GM18870 (cell line): ENCODE measurements around the gene SRSF12.
"Not testable (repeated sequence)": the region's sequence is repeated elsewhere in the genome, so short reads cannot be mapped to it uniquely, and the experiment has no call there.

Experiments used
- ATAC-seq: cut with Tn5 transposase; IDR thresholded peaks from one replicate; pipeline ENCODE4 v1.9.1; 2021; ENCODE audit warnings: moderate library complexity; ENCODE audit not compliant: unreplicated experiment

Gene SRSF12

DNA sequence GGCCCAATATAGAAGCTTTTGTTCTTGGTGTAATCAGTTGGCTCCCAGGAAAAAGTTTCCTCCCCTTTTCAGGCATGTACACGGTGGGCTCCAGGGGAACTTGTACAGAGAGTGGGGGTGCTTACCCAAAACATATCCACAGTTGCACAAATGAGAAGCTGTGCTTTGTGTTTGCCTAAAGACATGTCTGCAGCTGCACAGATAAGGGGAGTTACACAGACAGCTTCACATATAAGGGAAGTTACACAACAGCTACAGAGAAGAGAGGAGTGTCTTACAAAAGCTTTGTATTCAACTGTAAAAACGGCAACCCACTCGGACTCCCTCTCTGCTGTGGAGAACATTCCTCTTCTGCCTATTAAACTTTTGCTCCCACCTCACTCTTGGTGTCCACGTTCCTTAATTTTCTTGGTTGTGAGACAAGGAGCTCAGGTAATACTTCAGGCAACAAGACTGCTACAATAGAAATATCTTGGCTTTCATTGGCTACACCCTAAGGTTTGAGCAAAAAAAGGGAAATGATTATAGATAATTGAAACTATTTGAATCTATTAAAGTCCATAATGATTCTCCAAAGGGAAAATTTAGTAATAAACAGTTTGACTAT is 44.8 kb downstream of the SRSF12 start:
- ATAC-seq = no peak

DNA sequence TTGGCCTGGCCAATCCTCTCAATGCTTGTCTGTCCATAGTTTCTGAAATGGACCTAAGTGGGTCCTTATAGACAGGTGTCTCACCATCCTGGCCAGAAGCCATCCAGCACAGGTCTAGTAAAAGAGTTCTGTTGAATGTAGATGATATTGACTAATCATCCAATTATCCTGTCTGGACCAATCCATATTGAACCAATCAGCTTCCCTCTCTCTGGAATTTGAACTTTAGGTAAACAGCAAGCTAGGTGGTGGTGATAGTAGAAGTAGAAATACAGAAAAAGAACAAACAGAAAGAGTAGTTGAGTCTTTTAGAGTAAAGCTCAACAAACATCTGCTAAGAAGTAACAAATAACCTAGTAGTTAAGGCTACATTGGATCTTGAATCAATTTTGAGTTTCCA is 46.8 kb downstream of the SRSF12 start:
- no peak for ATAC-seq

DNA sequence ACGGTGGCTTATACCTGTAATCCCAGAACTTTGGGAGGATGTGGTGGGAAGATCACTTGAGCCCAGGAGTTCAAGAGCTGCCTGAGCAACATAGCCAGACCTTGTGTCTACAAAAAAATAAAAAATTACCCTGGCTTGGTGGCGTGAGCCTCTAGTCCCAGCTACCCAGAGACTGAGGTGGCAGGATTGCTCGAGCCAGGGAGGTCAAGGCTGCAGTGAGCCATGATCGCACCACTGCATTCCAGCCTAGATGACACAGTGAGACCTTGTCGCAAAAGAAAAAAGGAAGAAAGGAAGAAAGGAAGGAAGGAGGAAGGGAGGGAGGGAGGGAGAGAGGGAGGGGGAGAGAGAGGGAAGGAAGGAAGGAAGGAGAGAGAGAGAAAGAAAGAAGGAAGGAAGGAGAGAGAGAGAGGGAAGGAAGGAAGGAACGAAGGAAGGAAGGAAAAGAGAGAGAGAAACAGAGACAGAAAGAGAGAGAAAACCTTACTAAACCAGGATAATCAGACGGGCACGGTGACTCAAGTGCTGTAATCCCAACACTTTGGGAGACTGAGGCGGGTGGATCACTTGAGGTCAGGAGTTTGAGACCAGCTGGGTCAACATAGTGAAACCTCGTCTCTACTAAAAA is 48.2 kb downstream of the SRSF12 start:
- no peak for ATAC-seq

DNA sequence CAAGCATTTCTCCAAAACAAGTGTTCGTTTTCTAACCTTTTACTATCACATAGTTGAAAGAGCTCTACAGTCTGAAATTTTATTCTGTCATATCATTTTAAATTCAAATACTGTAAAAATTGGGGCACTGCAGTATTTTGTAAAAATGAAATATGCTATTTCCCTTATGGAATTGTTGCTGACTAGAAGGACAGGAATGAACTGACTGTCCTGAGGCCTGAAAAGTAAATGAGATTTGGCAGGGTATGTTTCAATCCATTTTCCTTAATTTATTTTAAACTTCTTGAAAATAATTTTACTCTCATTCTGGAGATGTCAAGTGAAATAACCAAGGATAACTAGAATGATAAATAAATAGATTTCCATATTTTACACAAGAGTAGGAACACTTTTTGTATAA is 49.2 kb downstream of the SRSF12 start:
- no peak for ATAC-seq

DNA sequence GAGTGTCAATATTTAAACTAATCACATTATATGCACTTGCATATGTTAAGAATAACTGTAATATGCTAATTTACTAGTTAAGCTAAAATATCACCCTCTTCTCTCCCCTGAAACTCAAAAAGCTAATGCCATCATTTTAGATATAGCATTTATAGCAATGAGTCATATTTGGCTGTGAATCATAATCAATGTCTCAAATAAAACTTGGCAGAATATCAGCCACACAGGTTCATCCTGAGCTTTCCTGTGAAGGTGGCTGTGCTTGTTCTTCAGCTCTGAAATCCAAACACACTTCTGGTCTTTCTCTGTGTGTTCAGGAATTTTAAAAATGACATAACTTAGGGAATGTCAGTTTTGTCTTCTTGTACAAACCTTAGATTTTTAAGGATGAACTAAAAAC is 50.1 kb downstream of the SRSF12 start:
- ATAC-seq = no peak

DNA sequence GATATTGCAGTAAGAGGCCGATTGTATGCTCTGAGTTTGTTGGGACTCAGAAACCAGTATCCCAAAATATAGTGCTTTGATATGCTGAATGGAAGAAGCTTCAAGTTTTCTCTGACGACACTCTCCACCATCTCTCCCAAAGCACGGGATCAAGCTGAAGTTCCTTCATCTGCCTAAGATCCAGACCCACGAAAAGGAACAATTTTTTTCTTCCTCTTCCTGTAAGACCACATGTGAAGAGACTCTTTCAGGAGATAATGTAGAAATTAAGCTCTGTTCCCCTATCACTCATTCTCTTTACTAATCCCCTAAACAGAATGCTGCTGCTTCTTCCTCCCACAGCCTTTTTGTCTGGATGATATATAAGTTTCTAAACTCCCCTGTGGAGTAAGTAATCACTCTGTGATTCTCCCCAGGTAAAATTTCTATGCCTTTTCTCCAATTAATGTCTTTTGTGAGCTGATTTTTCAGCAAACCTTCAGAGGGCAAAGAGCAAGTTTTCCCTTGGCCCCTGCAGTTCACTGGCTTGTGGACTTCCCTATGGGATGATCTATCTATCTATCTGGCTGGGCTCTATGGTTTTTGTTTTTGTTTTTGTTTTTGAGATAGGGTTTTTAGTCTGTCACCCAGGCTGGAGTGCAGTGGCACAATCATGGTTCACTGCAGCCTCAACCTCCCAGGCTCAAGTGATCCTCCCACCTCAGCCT is 50.8 kb downstream of the SRSF12 start:
- no peak for ATAC-seq

DNA sequence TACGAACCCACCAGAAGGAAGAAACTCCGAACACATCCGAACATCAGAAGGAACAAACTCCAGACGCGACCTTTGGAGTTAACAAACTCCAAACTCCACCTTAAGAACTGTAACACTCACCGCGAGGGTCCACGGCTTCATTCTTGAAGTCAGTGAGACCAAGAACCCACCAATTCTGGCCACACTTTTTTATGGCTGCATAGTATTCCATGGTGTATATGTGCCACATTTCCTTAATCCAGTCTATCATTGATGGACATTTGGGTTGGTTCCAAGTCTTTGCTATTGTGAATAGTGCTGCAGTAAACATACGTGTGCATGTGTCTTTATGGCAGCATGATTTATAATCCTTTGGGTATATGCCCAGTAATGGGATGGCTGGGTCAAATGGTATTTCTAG is 51.8 kb downstream of the SRSF12 start:
- not testable (repeated sequence) for ATAC-seq

DNA sequence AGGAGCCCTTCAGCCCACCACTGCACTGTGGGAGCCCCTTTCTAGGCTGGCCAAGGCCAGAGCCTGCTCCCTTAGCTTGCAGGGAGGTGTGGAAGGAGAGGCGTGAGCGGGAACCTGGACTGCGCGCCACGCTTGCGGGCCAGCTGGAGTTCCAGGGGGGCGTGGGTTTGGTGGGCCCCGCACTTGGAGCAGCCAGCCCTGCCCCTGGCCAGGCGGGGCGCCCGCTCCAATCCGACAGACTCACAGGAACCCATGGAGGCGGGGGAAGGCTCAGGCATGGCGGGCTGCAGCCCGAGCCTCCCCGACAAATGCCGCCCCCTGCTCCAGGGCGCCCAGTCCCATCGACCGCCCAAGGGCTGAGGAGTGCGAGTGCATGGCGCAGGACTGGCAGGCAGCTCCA is 52.9 kb downstream of the SRSF12 start:
- not testable (repeated sequence) for ATAC-seq

DNA sequence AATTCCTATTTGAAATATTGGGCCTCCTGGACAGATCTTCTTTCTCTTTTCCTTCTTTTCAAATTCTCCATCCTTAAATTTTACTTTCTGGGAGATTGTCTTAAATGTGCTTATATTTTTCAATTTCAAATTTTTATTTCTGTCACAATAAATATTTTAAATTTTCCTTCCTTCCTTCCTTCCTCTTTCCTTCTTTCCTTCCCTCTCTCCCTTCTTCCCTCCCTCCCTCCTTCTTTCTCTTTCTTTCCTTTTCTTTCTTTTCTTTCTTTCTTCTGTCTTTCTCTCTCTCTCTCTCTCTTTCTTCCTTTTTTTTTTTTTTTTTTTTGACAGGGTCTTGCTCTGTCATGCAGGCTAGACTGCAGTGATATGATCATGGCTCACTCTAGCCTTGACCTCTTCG is 54.0 kb downstream of the SRSF12 start:
- no peak for ATAC-seq

DNA sequence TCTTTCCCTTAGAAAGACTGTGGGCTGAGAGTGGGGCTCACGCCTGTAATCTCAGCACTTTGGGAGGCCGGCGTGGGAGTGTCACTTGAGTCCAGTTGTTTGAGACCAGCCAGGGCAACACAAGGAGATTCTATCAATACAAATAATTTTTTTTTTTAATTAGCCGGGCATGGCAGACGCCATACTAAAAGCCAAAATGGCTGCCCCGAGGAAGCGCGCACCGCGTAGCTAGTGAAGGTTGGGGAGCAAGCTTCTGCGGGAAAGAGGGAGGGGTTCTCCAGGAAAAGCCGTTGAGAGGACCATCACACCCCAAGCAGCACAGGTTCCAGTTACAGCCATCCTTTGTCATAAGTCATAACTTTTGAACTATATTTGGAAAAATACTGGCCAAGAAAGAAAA is 58.6 kb downstream of the SRSF12 start:
- no peak for ATAC-seq

DNA sequence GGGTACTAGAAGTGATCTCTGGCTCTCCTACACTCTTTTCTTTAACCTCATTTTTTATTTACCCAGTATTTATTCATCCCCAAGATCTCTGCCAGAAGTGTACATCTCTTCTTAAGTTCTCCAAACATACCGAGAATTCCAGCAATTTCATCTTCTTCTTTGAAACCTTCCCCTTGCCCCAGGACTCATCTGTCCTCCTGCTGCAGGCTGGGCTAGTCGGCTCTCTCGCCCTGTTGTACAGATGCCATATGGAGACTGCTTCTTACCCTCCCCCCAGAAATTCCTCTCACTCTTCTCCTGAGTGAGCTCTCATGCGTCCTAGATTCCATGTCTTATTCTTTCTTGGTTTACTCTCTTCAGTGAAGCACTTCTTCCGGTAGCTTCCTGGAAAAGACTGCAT is 59.2 kb downstream of the SRSF12 start:
- no peak for ATAC-seq

DNA sequence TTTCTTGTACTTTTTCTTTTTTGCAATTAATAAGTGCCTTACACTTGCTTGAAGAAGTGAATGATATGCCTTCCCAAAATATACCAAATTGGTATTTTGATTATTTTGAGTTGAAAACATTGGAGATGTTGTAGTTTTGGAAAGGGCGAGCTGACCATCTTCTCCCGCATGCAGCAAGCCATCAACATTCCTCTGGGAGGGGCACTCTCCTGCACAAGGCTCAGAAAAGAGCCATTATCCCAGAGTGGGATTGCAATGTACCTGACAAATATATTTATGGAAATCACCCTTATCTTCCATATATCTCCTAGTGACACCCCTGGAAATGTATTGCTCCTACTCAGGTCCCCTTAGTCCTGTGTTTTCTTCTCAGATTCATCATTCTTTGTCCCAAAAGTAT is 60.1 kb downstream of the SRSF12 start:
- ATAC-seq = no peak

DNA sequence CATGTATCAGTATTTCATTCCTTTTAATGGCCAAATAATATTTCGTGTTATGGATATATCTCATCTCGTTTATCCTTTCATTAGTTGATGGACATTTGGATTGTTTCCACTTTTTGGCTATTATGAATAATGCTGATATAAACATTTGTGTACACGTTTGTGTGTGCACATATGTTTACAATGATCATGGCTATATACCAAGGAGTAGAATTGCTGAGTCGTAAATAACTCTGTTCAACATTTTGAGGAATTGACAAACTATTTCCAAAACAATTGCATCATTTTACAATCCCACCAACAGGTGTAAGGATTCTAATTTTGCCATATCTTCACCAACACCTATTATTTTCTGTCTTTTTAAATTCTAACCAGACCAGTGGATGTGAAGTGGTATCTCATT is 63.7 kb downstream of the SRSF12 start:
- no peak for ATAC-seq

DNA sequence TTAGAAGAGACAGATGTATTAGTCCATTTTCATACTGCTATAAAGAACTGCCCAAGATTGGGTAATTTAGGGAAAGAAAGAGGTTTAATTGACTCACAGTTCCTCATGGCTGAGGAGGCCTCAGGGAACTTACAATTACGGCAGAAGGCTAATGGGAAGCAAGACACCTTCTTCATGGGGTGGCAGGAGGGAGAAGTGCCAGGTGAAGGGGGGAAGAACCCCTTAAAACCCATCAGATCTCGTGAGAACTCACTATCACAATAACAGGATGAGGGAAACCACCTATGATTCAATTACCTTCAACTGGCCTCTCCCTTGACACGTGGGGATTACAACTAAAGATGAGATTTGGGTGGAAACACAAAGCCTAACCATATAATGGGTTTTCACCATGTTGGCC is 66.2 kb downstream of the SRSF12 start:
- no peak for ATAC-seq

DNA sequence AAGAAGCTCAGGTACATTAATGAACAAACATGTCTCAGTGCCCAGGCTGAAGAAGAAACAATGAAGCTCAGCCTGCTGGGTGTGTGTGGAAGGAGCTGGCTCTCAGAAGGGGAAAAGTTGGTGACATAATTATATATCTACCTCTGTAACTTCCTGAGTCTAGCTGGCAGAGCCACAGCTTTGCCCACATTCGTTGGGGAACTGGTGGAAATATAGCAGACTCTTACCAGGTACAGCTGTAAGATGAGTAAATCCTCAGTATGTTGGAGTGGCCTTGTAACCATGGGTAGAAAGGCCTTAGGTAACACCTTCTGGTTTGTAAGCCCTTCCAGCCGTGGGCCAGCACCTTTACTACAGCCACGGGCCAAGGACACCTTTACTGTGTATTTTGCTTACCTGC is 67.2 kb downstream of the SRSF12 start:
- no peak for ATAC-seq

DNA sequence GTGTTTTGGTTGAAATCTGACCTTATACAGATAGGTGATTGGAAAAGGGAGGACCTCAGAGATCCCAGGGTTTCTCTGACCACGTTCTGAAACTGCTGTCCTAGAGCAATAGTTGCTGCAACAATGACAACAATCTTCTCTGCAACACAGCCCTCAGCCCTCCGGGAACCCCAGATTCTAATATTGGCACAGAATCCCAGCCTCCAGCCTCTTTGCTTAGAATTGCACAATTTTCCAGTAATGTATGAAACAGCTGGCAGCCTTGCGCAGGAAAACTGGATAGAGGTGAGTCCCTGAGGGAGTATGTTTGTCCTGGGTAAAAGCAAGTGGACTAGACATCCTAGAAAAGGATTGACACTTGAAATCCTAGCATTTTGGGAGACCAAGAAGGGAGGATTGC is 67.7 kb downstream of the SRSF12 start:
- ATAC-seq = no peak

DNA sequence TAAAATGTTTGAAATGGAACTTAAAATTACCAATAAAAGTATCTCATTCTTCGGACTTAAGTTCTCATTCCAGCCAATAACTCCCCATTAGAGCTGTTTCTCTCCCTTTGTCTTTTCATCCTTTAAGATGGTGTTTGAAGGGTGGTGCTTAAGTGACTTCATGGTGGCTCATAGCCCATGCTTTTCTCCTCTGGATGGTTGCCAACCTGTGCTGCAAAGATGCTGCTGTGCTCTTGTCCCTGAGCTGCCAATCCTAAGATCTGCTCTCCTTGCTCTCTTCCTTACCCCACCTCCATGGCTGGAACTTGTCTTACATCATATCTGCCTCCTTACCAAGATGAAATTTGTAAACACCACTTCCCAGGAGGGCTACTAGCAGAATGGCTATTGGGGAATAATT is 68.9 kb downstream of the SRSF12 start:
- no peak for ATAC-seq

DNA sequence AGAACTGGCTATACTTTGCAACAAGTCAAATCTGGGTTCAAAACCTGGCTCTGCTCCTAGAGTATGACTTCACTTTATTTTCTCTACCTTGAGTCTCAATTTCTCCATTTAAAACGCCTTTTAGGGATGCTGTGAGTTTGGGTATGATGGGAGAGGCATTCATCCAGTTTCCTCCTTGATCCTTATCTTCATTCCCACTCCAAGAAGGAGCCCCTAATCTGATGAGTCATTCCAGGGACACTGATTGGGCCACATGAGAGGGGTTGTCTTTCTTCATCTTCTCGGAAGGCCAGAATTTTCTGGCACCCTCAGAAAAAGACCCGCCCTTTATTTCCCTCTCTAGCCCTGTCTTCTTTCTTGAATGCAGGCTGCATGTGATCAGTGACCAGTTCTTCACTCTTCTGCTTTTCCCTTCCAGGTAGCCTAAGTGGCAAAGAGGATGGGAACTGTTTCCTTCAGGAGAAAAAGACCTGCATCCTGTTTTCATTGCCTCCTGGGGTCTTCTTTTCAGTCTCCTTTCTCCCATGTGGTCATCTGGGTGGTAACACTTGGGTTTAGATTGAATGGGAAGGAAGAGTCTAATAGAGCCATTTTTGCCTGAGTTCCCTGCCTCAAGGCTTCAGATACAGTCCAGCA is 69.5 kb downstream of the SRSF12 start:
- no peak for ATAC-seq

DNA sequence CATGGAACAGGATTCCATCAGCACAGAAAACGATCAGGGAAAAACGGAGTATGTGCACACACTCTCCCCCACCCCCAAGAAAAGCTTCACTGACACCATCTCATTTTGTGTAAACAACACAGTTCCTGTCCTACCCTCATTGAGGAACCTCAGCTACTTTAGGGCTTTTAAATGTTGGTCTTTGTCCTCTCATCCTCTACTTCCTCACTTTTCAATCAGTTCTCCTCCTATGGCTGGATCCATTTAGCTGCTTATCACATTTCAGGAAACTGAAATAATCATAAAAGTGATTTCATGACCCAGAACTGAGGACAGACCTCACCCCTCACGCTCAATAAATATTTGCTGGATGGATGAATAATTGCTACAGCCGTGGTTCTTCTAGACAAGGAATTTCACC is 70.4 kb downstream of the SRSF12 start:
- ATAC-seq = no peak
